ENCODE data around the gene ADAMTSL5.
"Not testable (repeated sequence)": the region's sequence is repeated elsewhere in the genome, so short reads cannot be mapped to it uniquely, and the experiment has no call there.

Gene ADAMTSL5

GRCh38 chr19:1540365-1540925 is 27.6 kb upstream of the ADAMTSL5 start:
- no peaks in the 10 kb centered on the region for H3K4me1 ChIP-seq (ENCODE audit: insufficient read depth, low read length)
- no peak overlapping the region for H3K27ac ChIP-seq (ENCODE audit: low read length)
- H3K36me3 ChIP-seq (ENCODE audit: insufficient read depth, low read depth, low read length): no peaks in the 10 kb centered on the region
- H3K9ac ChIP-seq (ENCODE audit: low read depth, low read length): no peak overlapping the region
- H3K4me3 ChIP-seq (ENCODE audit: low read length): no peak overlapping the region
- H3K9me3 ChIP-seq (ENCODE audit: insufficient read depth, low read depth, low read length): no peaks in the 10 kb centered on the region
- H3K27me3 ChIP-seq (ENCODE audit: insufficient read depth, low read length): peaks cover 6% of the 10 kb centered on the region

GRCh38 chr19:1539749-1540148 is 26.9 kb upstream of the ADAMTSL5 start:
- not testable (repeated sequence) for H3K9me3 ChIP-seq (ENCODE audit: insufficient read depth, low read depth, low read length); H3K9ac ChIP-seq (ENCODE audit: low read depth, low read length); H3K4me3 ChIP-seq (ENCODE audit: low read length); H3K27ac ChIP-seq (ENCODE audit: low read length); H3K36me3 ChIP-seq (ENCODE audit: insufficient read depth, low read depth, low read length); H3K27me3 ChIP-seq (ENCODE audit: insufficient read depth, low read length); H3K4me1 ChIP-seq (ENCODE audit: insufficient read depth, low read length)

GRCh38 chr19:1538978-1539377 is 26.2 kb upstream of the ADAMTSL5 start:
- H3K27me3 ChIP-seq (ENCODE audit: insufficient read depth, low read length): peaks cover 5% of the 10 kb centered on the region; the same call in 1 of the 2 replicates
- no peak overlapping the region for H3K9ac ChIP-seq (ENCODE audit: low read depth, low read length)
- H3K36me3 ChIP-seq (ENCODE audit: insufficient read depth, low read depth, low read length): no peaks in the 10 kb centered on the region
- no peak overlapping the region for H3K4me3 ChIP-seq (ENCODE audit: low read length)
- no peaks in the 10 kb centered on the region for H3K9me3 ChIP-seq (ENCODE audit: insufficient read depth, low read depth, low read length)
- H3K4me1 ChIP-seq (ENCODE audit: insufficient read depth, low read length): no peaks in the 10 kb centered on the region
- H3K27ac ChIP-seq (ENCODE audit: low read length): no peak overlapping the region

DNA sequence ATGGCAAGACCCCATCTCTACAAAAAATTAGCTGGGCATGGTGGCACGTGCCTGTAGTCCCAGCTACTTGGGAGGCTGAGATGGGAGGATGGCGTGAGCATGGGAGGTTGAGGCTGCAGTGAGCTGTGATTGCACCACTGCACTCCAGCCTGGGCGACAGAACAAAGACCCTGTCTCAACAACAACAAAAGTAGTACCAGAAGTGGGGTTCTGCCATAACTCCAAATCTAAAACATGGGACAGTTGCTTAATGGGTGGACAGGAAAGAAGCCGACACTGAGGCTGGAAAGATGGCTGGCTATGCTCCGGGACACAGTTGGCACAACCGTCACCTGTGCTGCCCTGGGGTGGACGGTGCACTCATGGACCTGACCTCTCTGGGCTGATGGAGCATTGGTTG is 22.9 kb upstream of the ADAMTSL5 start:
- H3K4me3 ChIP-seq (ENCODE audit: low read length); H3K27me3 ChIP-seq (ENCODE audit: insufficient read depth, low read length); H3K4me1 ChIP-seq (ENCODE audit: insufficient read depth, low read length); H3K27ac ChIP-seq (ENCODE audit: low read length); H3K36me3 ChIP-seq (ENCODE audit: insufficient read depth, low read depth, low read length); H3K9me3 ChIP-seq (ENCODE audit: insufficient read depth, low read depth, low read length); H3K9ac ChIP-seq (ENCODE audit: low read depth, low read length): not testable (repeated sequence)

- Histone ChIP-seq H3K9ac (ENCODE audit: low read depth, low read length) (no peak overlapping the region), H3K27me3 (ENCODE audit: insufficient read depth, low read length) (no peaks in the 10 kb centered on the region), H3K4me3 (ENCODE audit: low read length) (no peak overlapping the region), H3K27ac (ENCODE audit: low read length) (no peak overlapping the region), H3K36me3 (ENCODE audit: insufficient read depth, low read depth, low read length) (no peaks in the 10 kb centered on the region), H3K4me1 (ENCODE audit: insufficient read depth, low read length) (no peaks in the 10 kb centered on the region), H3K9me3 (ENCODE audit: insufficient read depth, low read depth, low read length) (no peaks in the 10 kb centered on the region)
Observed at GRCh38 chr19:1534972-1535371, 22.2 kb upstream of the ADAMTSL5 start.

DNA sequence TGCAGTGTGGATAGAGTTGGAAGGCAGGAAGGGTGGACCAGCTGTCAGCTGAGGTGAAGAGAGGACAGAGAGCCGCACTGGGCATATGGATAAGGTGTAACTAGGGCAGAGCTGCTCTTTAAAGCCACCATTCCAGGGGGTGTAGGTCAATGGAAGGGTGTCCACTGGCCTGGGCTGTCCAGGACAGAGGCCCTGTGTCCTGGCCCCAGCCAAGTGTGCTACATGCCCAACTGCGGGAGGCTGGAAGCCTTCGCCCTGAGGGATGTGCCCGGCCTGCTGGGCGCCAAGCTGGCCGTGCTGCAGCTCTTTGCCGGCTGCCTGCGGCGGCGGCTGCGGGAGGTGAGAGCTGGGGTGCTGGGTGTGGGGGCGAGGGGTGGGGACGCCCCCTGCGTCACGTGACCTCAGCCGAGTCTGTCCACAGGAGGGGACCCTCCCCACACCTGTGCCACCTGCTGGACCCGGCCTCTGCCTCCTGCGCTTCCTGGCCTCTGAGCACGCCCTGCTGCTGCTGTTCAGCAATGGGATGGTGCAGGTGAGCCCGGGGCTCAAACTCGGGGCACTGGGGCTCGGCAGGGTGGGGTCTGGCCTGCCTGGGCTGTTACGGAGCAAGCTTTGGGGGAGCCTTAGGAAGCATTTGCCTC is 20.8 kb upstream of the ADAMTSL5 start:
- Histone ChIP-seq H3K4me3 (ENCODE audit: low read length) (no peak overlapping the region), H3K9ac (ENCODE audit: low read depth, low read length) (no peak overlapping the region), H3K4me1 (ENCODE audit: insufficient read depth, low read length) (no peaks in the 10 kb centered on the region), H3K27ac (ENCODE audit: low read length) (no peak overlapping the region), H3K9me3 (ENCODE audit: insufficient read depth, low read depth, low read length) (no peaks in the 10 kb centered on the region), H3K27me3 (ENCODE audit: insufficient read depth, low read length) (no peaks in the 10 kb centered on the region), H3K36me3 (ENCODE audit: insufficient read depth, low read depth, low read length) (no peaks in the 10 kb centered on the region)

DNA sequence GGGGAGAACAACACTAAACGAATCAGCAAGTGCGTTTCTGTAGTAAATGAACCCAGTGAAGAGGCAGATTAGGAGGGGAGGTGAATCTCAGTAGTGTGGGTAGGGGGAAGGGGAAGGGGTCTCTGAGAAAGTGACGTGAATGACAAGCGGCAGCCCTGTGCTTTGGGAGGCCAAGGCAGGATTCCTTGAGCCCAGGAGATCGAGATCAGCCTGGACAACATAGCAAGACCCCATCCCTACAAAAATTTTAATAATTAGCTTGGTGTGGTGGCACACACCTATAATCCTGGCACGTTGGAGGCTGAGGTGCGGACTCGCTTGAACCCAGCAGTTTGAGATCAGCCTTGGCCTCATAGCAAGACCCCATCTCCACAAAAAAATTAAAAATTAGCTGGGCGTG is 19.2 kb upstream of the ADAMTSL5 start:
- Histone ChIP-seq H3K9ac (ENCODE audit: low read depth, low read length) (no peak overlapping the region), H3K36me3 (ENCODE audit: insufficient read depth, low read depth, low read length) (no peaks in the 10 kb centered on the region), H3K9me3 (ENCODE audit: insufficient read depth, low read depth, low read length) (no peaks in the 10 kb centered on the region), H3K27ac (ENCODE audit: low read length) (no peak overlapping the region), H3K27me3 (ENCODE audit: insufficient read depth, low read length) (no peaks in the 10 kb centered on the region), H3K4me1 (ENCODE audit: insufficient read depth, low read length) (no peaks in the 10 kb centered on the region), H3K4me3 (ENCODE audit: low read length) (no peak overlapping the region)

DNA sequence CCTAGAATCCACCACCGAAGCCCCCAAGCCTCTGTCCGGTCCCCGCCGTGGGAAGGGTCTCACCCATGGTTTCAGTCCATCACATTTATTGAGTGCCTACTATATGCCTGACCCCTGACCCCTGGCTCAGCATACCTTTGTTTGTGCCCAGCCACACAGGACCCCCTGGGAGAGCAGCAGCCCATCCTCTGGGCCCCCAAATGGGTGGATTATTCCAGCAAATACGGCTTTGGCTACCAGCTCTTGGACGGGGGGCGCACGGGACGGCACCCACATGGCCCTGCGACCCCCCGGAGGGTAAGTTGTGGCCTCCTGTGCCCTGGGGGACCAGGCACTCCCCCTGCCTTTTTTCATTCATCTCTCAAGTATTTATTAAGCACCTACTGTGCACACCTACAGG is 18.8 kb upstream of the ADAMTSL5 start:
- H3K27me3 ChIP-seq (ENCODE audit: insufficient read depth, low read length): no peaks in the 10 kb centered on the region
- H3K4me3 ChIP-seq (ENCODE audit: low read length): no peak overlapping the region
- no peak overlapping the region for H3K27ac ChIP-seq (ENCODE audit: low read length)
- H3K9ac ChIP-seq (ENCODE audit: low read depth, low read length): no peak overlapping the region
- H3K9me3 ChIP-seq (ENCODE audit: insufficient read depth, low read depth, low read length): no peaks in the 10 kb centered on the region
- H3K4me1 ChIP-seq (ENCODE audit: insufficient read depth, low read length): no peaks in the 10 kb centered on the region
- H3K36me3 ChIP-seq (ENCODE audit: insufficient read depth, low read depth, low read length): no peaks in the 10 kb centered on the region

GRCh38 chr19:1530856-1531255 is 18.0 kb upstream of the ADAMTSL5 start:
- H3K36me3 ChIP-seq (ENCODE audit: insufficient read depth, low read depth, low read length); H3K4me3 ChIP-seq (ENCODE audit: low read length); H3K27me3 ChIP-seq (ENCODE audit: insufficient read depth, low read length); H3K9ac ChIP-seq (ENCODE audit: low read depth, low read length); H3K9me3 ChIP-seq (ENCODE audit: insufficient read depth, low read depth, low read length); H3K4me1 ChIP-seq (ENCODE audit: insufficient read depth, low read length); H3K27ac ChIP-seq (ENCODE audit: low read length): not testable (repeated sequence)

DNA sequence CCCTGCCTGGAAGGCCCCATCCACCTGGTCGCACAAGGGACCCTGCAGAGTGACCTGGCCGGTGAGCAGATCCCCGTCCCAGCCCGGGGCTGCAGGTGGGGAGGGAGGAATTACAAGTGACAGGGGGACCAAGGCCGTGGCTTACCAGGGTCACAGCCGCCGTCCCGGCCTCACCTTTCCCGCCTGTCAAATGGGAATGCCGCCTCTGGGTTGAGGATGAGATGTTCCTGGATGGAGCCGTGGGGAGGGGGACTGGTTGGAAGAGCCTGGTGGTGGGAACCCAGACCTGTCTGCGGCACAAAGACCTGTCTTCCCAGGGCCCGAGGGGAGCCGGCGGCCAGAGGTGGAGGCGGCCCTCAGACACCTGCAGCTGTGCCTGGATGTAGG is 16.6 kb upstream of the ADAMTSL5 start:
- H3K4me3 ChIP-seq (ENCODE audit: low read length): no peak overlapping the region
- no peaks in the 10 kb centered on the region for H3K36me3 ChIP-seq (ENCODE audit: insufficient read depth, low read depth, low read length)
- no peak overlapping the region for H3K9ac ChIP-seq (ENCODE audit: low read depth, low read length)
- H3K9me3 ChIP-seq (ENCODE audit: insufficient read depth, low read depth, low read length): no peaks in the 10 kb centered on the region
- no peaks in the 10 kb centered on the region for H3K4me1 ChIP-seq (ENCODE audit: insufficient read depth, low read length)
- H3K27me3 ChIP-seq (ENCODE audit: insufficient read depth, low read length): peaks cover 18% of the 10 kb centered on the region
- no peak overlapping the region for H3K27ac ChIP-seq (ENCODE audit: low read length)

- Histone ChIP-seq H3K36me3 (ENCODE audit: insufficient read depth, low read depth, low read length) (no peaks in the 10 kb centered on the region), H3K9me3 (ENCODE audit: insufficient read depth, low read depth, low read length) (no peaks in the 10 kb centered on the region), H3K9ac (ENCODE audit: low read depth, low read length) (no peak overlapping the region), H3K4me3 (ENCODE audit: low read length) (no peak overlapping the region), H3K4me1 (ENCODE audit: insufficient read depth, low read length) (no peaks in the 10 kb centered on the region), H3K27ac (ENCODE audit: low read length) (no peak overlapping the region), H3K27me3 (ENCODE audit: insufficient read depth, low read length) (peaks cover 24% of the 10 kb centered on the region)
Observed at GRCh38 chr19:1528596-1529429, 16.0 kb upstream of the ADAMTSL5 start.

DNA sequence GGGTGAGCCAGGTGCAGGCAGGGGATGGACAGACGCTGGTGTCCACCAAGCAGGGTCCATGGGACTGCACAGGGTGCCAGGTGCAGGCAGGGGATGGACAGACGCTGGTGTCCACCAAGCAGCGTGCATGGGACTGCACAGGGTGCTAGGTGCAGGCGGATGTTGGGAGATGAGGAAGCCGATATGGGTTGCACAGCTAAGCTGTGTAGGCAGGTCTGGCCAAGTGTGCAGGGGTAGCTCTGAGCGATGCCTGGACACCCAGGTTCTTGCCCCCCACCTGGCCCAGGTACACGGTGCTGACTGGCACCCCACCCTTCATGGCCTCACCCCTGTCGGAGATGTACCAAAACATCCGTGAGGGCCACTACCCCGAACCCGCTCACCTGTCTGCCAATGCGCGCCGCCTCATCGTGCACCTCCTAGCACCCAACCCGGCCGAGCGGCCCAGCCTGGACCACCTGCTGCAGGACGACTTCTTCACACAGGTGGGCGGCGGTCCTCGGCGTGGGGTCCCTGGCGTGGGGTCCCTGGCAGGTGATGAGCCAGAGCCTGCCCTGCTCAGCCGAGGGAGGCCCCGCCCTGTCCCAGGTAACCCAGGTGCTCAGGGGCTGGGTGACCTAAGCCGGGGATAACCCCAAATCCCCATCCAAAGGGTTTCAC is 15.0 kb upstream of the ADAMTSL5 start:
- H3K4me1 ChIP-seq (ENCODE audit: insufficient read depth, low read length): no peaks in the 10 kb centered on the region
- no peaks in the 10 kb centered on the region for H3K36me3 ChIP-seq (ENCODE audit: insufficient read depth, low read depth, low read length)
- H3K27ac ChIP-seq (ENCODE audit: low read length): no peak overlapping the region
- H3K9me3 ChIP-seq (ENCODE audit: insufficient read depth, low read depth, low read length): no peaks in the 10 kb centered on the region
- H3K4me3 ChIP-seq (ENCODE audit: low read length): no peak overlapping the region
- H3K9ac ChIP-seq (ENCODE audit: low read depth, low read length): no peak overlapping the region
- H3K27me3 ChIP-seq (ENCODE audit: insufficient read depth, low read length): peaks cover 35% of the 10 kb centered on the region
